ENCODE results near the gene TOR3A. TPM values are rescaled to one million over a fixed set of nuclear protein-coding genes. Genes with fewer than 3 reads are reported as not detected.

The TOR3A gene, protein sequence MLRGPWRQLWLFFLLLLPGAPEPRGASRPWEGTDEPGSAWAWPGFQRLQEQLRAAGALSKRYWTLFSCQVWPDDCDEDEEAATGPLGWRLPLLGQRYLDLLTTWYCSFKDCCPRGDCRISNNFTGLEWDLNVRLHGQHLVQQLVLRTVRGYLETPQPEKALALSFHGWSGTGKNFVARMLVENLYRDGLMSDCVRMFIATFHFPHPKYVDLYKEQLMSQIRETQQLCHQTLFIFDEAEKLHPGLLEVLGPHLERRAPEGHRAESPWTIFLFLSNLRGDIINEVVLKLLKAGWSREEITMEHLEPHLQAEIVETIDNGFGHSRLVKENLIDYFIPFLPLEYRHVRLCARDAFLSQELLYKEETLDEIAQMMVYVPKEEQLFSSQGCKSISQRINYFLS
- total RNA-seq (2022; extraction: Qiagen RNA extraction), result 37.3 to 44.9 TPM (median 43.8 TPM) in 5 replicates

DNA sequence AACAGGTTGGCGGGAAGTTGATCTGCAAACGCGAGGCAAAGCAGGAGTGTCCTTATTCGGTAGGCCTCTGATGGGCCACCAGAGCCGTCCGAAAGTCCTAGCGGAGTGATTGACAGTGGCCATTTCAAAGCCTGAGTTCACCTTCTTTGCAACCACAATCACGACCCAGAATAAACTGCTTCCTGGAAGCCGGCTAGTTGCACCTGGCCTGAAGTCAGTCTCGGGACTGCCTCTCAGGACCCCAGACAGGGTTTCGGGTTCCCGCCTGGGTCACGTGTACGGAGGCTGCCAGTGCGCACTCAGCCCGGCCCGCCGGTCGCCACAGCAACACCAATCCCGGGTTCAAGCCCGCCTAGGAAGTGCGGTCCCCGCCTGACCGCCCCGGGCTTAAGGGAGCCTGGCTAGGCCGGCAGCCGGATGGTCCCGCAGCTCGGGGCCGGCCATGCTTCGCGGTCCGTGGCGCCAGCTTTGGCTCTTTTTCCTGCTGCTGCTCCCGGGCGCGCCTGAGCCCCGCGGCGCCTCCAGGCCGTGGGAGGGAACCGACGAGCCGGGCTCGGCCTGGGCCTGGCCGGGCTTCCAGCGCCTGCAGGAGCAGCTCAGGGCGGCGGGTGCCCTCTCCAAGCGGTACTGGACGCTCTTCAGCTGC, at the start of gene TOR3A:
TOR3A (plus strand) TSS at position 384 of the 646 bp plus-strand sequence; CDS start at position 443, 59 bp downstream.

Other genes starting within 250 kb of the TOR3A start
- gene ANGPTL1, start 211.0 kb upstream of the TOR3A start, total RNA-seq (2022; extraction: Qiagen RNA extraction), result 0.09 TPM in 1 of 5 replicates, not detected in the others
- 16.9 to 21.4 TPM (median 18.9 TPM) in 5 replicates for gene FAM20B, start 56.2 kb upstream of the TOR3A start, total RNA-seq (2022; extraction: Qiagen RNA extraction)
- gene ABL2, start 147.6 kb downstream of the TOR3A start, total RNA-seq (2022; extraction: Qiagen RNA extraction), result 14.9 to 20.8 TPM (median 17.0 TPM) in 5 replicates
- gene SOAT1, start 211.7 kb downstream of the TOR3A start, total RNA-seq (2022; extraction: Qiagen RNA extraction), result 21.9 to 30.2 TPM (median 28.0 TPM) in 5 replicates